Neural progenitor cell (in vitro differentiated cells): ENCODE results near the gene KARS1. TPM values are rescaled to one million over a fixed set of nuclear protein-coding genes. Genes with fewer than 3 reads are reported as not detected.
"Not testable (repeated sequence)": the region's sequence is repeated elsewhere in the genome, so short reads cannot be mapped to it uniquely, and the experiment has no call there.

Experiments
- DNase-seq: peaks from one replicate; pipeline ENCODE4 v3.0.0-alpha.2; 2016; ENCODE audit warnings: low spot score
- H2AFZ ChIP-seq: fragments of 200-600 bp; sonication (generic); replicated peaks from 2 replicates; pipeline ENCODE4 v1.6.1; 2016; ENCODE audit warnings: antibody characterized with exemption
- H3F3A ChIP-seq: fragments of 200-600 bp; sonication (generic); 2 replicates; pipeline ENCODE4 v1.6.1; 2016; ENCODE audit warnings: antibody characterized with exemption, low read depth
- H3K27ac ChIP-seq: fragments of 200-600 bp; sonication (generic); 2 replicates; pipeline ENCODE4 v1.5.1; 2016; ENCODE audit warnings: mild to moderate bottlenecking
- H3K27me3 ChIP-seq: fragments of 200-600 bp; sonication (generic); 2 replicates; pipeline ENCODE4 v1.6.1; 2016; ENCODE audit warnings: mild to moderate bottlenecking, moderate library complexity
- H3K36me3 ChIP-seq: fragments of 200-600 bp; sonication (generic); 2 replicates; pipeline ENCODE4 v1.5.1; 2016
- H3K4me1 ChIP-seq: fragments of 200-600 bp; sonication (generic); 2 replicates; pipeline ENCODE4 v1.6.1; 2016; ENCODE audit warnings: mixed run types
- H3K4me2 ChIP-seq: fragments of 200-600 bp; sonication (generic); 2 replicates; pipeline ENCODE4 v1.6.1; 2016
- H3K4me3 ChIP-seq: fragments of 200-600 bp; sonication (generic); 2 replicates; pipeline ENCODE4 v1.5.1; 2016
- H3K79me2 ChIP-seq: fragments of 200-600 bp; sonication (generic); 2 replicates; pipeline ENCODE4 v1.6.1; 2016; ENCODE audit warnings: low read depth
- H3K9ac ChIP-seq: fragments of 200-600 bp; sonication (generic); 2 replicates; pipeline ENCODE4 v1.6.1; 2016
- H3K9me3 ChIP-seq: fragments of 200-600 bp; sonication (generic); 2 replicates; pipeline ENCODE4 v1.5.1; 2016; ENCODE audit warnings: low read depth
- H4K20me1 ChIP-seq: fragments of 200-600 bp; sonication (generic); 2 replicates; pipeline ENCODE4 v1.6.1; 2016; ENCODE audit warnings: low read depth
- H3K27ac Mint-ChIP-seq: 3 replicates; pipeline ENCODE4 v1.8.0; 2021; ENCODE audit warnings: mixed read lengths
- H3K27me3 Mint-ChIP-seq: 2 replicates; pipeline ENCODE4 v1.8.0; 2022; ENCODE audit warnings: low read depth, mild to moderate bottlenecking, inconsistent platforms, moderate library complexity, mixed read lengths; ENCODE audit not compliant: insufficient read depth
- H3K36me3 Mint-ChIP-seq: 3 replicates; pipeline ENCODE4 v1.8.0; 2021; ENCODE audit warnings: mixed read lengths
- H3K4me1 Mint-ChIP-seq: 3 replicates; pipeline ENCODE4 v1.8.0; 2021; ENCODE audit warnings: mixed read lengths
- H3K4me3 Mint-ChIP-seq: 3 replicates; pipeline ENCODE4 v1.8.0; 2021; ENCODE audit warnings: mild to moderate bottlenecking, moderate library complexity, mixed read lengths
- H3K9me3 Mint-ChIP-seq: 3 replicates; pipeline ENCODE4 v1.8.0; 2020; ENCODE audit warnings: mixed read lengths
- EZH2 ChIP-seq: fragments of 200-600 bp; sonication (generic); IDR thresholded peaks from 2 replicates; pipeline ENCODE4 v1.6.1; 2017; ENCODE audit warnings: antibody characterized with exemption, mild to moderate bottlenecking, moderate library complexity
- EZH2phosphoT487 ChIP-seq: fragments of 200-600 bp; sonication (generic); IDR thresholded peaks from 2 replicates; pipeline ENCODE4 v1.6.1; 2017; ENCODE audit warnings: antibody characterized with exemption
- total RNA-seq: library from RNA; depleted of rRNA; stranded (reverse); fragments of >200 nt; gene quantifications from 2 replicates; pipeline ENCODE4 v1.2.3, GENCODE V29; 2015; ENCODE audit warnings: low replicate concordance
- TF ChIP-seq, protein P1 (sequence below): fragments of 200-600 bp; sonication (generic); IDR thresholded peaks from 2 replicates; pipeline ENCODE4 v1.5.1; 2017; ENCODE audit warnings: antibody characterized with exemption, mild to moderate bottlenecking

The KARS1 gene
- total RNA-seq, 1 donor from 2014 or later, result 228 TPM

DNA sequence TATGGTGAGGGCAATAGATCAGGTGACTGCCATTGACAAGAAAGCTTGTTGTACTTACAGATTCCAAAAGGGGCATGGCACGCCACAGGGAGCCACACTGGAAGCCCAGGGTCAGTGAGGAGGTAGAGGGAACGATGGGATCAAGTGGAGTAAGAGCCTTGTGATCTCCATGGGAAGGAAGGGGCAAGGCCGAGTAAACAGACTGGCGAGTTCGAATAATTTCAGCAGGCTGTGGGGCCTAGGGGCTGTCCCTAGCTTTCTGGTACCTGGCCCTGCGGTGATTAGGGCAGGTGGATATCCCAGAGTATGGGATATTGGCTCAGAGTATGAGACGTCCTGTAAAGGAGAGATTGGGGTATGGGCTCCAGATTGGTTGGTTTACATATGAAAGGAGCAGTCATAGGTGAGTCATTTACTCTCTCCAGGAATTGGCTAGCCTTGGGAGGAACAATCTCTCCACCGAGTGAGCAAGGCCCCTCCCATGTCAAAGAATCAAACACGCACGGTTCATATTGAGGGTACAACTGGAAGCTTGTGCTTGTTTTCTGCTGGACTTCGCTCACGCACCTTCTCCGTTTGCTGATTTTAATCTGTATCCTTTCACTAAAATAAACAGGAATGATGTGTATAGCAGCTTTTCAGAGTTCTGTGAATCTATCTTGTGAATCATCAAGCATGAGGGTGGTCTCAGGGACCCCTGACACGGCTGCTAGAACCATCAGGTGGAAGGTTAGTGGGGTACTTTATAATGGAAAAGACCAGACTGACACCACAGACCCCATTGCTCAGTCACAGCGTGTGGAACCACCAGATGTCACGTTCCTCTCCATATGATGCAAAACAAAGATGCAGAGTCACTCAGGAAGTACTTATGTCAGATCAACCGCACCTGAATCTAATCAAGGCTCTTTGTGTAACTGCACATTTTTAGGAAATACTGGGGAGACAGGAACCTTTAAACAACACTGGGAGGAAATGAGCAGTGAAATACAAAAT is 53.3 kb downstream of the KARS1 start:
- Histone ChIP-seq H3K27ac (no peak overlapping the region), H4K20me1 (no peaks in the 10 kb centered on the region), H3K27me3 (no peaks in the 10 kb centered on the region), H3K4me3 (no peak overlapping the region), H3F3A (peaks cover 7% of the 10 kb centered on the region), H2AFZ (no peak overlapping the region), H3K79me2 (no peaks in the 10 kb centered on the region), H3K9ac (no peak overlapping the region), H3K36me3 (no peaks in the 10 kb centered on the region), H3K9me3 (no peaks in the 10 kb centered on the region), H3K4me1 (peaks cover 5% of the 10 kb centered on the region), H3K4me2 (no peak overlapping the region)
- Mint-ChIP-seq H3K4me1 (peaks cover 13% of the 10 kb centered on the region), H3K27ac (peak overlapping the region; percentile 27), H3K36me3 (peaks cover 15% of the 10 kb centered on the region), H3K4me3 (no peak overlapping the region), H3K9me3 (no peaks in the 10 kb centered on the region), H3K27me3 (no peaks in the 10 kb centered on the region)
- TF ChIP-seq EZH2, result no peak
- TF ChIP-seq, protein P1, sequence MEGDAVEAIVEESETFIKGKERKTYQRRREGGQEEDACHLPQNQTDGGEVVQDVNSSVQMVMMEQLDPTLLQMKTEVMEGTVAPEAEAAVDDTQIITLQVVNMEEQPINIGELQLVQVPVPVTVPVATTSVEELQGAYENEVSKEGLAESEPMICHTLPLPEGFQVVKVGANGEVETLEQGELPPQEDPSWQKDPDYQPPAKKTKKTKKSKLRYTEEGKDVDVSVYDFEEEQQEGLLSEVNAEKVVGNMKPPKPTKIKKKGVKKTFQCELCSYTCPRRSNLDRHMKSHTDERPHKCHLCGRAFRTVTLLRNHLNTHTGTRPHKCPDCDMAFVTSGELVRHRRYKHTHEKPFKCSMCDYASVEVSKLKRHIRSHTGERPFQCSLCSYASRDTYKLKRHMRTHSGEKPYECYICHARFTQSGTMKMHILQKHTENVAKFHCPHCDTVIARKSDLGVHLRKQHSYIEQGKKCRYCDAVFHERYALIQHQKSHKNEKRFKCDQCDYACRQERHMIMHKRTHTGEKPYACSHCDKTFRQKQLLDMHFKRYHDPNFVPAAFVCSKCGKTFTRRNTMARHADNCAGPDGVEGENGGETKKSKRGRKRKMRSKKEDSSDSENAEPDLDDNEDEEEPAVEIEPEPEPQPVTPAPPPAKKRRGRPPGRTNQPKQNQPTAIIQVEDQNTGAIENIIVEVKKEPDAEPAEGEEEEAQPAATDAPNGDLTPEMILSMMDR, result no peak
- no peak for TF ChIP-seq EZH2phosphoT487
- DNase-seq, result no peak

DNA sequence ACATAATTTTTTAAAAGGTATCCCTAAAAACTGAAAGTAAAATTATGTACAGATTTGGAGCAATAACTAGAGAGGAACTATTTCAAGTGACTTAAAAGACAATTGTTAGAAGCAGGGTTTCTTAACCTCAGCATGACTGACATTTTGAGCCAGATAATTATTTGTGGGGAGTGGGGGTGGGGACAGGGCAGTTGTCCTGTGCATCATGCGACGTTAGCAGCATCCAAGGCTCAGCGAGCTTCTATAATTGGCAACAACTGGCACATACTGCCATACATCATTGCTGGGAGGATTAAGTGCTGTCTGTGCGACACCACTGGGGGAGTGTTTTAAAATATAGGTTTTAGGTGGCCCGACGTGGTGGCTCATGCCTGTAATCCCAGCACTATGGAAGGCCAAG is 54.2 kb downstream of the KARS1 start:
- Mint-ChIP-seq H3K27me3 (no peaks in the 10 kb centered on the region), H3K4me3 (no peak overlapping the region), H3K4me1 (peaks cover 16% of the 10 kb centered on the region), H3K9me3 (no peaks in the 10 kb centered on the region), H3K36me3 (peaks cover 17% of the 10 kb centered on the region), H3K27ac (no peak overlapping the region)
- Histone ChIP-seq H3K9ac (no peak overlapping the region), H3F3A (peaks cover 7% of the 10 kb centered on the region), H2AFZ (no peak overlapping the region), H3K27me3 (no peaks in the 10 kb centered on the region), H3K36me3 (no peaks in the 10 kb centered on the region), H3K4me2 (no peak overlapping the region), H3K79me2 (no peaks in the 10 kb centered on the region), H3K4me1 (peaks cover 7% of the 10 kb centered on the region), H3K27ac (no peak overlapping the region), H4K20me1 (no peaks in the 10 kb centered on the region), H3K9me3 (no peaks in the 10 kb centered on the region), H3K4me3 (no peak overlapping the region)
- no peak for DNase-seq
- no peak for TF ChIP-seq EZH2phosphoT487
- TF ChIP-seq, protein P1, result no peak
- TF ChIP-seq EZH2, result no peak

DNA sequence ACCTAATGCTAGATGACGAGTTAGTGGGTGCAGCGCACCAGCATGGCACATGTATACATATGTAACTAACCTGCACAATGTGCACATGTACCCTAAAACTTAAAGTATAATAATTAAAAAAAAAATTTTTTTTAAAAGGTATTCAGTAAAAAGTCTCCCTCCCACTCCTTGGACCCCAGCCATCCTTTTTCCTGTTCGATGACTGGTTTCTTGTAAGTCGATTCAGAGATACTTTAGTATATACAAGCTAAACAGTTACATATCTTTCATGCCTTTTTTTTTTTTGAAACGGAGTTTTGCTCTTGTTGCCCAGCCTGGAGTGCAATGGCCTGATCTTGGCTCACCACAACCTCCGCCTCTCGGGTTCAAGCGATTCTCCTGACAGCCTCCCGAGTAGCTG is 55.5 kb downstream of the KARS1 start:
- not testable (repeated sequence) for H3F3A ChIP-seq, H3K79me2 ChIP-seq, H3K27me3 Mint-ChIP-seq, DNase-seq, H3K27me3 ChIP-seq, H3K27ac ChIP-seq, H3K9me3 ChIP-seq, H3K4me3 ChIP-seq, H3K4me2 ChIP-seq, H3K36me3 ChIP-seq, H3K4me1 ChIP-seq, H3K36me3 Mint-ChIP-seq, H3K27ac Mint-ChIP-seq, H4K20me1 ChIP-seq, H2AFZ ChIP-seq, H3K9ac ChIP-seq, H3K4me3 Mint-ChIP-seq, H3K9me3 Mint-ChIP-seq
- H3K4me1 Mint-ChIP-seq, result peaks cover 16% of the 10 kb centered on the region
